IMR-90 (cell line): ENCODE results near the gene MRPL12. TPM values are rescaled to one million over a fixed set of nuclear protein-coding genes. Genes with fewer than 3 reads are reported as not detected.

ENCODE experiments used
- ATAC-seq: fragments of 200-7000 bp; cut with Tn5 transposase; 2 replicates; pipeline ENCODE4 v1.9.1; 2020; ENCODE audit warnings: low read depth, mild to moderate bottlenecking, moderate library complexity
- BruUV-seq: library from RNA; stranded (reverse); fragments of 400-500 nt; replicated peaks from 2 replicates; lab custom pipeline; 2021; lab: Mats Ljungman, UMichigan
- CTCF ChIA-PET: fragments of 300-600 bp; formaldehyde crosslinking; extraction: SDS; loops from one replicate; lab custom pipeline; 2021; ENCODE audit warnings: antibody characterized with exemption; lab: Yijun Ruan, JAX
- POLR2A ChIA-PET: fragments of 300-600 bp; sonication (Branson Sonifier 250); formaldehyde crosslinking; loops from one replicate; lab custom pipeline; 2022; ENCODE audit warnings: antibody characterized with exemption; ENCODE audit not compliant: unreplicated experiment; lab: Charles Lee
- DNase-seq: peaks from one replicate; pipeline ENCODE4 v3.0.0; 2013
- H2AFZ ChIP-seq: replicated peaks from 2 replicates; pipeline ENCODE3; 2013; ENCODE audit warnings: low read length, mild to moderate bottlenecking; ENCODE audit not compliant: poor library complexity
- H2AK5ac ChIP-seq: 2 replicates; pipeline ENCODE4 v1.6.1; 2013; ENCODE audit warnings: low read depth, low read length, inconsistent platforms
- H2AK9ac ChIP-seq: replicated peaks from 2 replicates; pipeline ENCODE3; 2013; ENCODE audit warnings: mild to moderate bottlenecking, low read depth, low read length, moderate library complexity; ENCODE audit not compliant: poor library complexity
- H2BK120ac ChIP-seq: 2 replicates; pipeline ENCODE4 v1.6.1; 2013; ENCODE audit warnings: low read depth, low read length, inconsistent platforms
- H2BK15ac ChIP-seq: 3 replicates; pipeline ENCODE4 v1.6.1; 2013; ENCODE audit warnings: low read depth, low read length, inconsistent platforms
- H2BK20ac ChIP-seq: 2 replicates; pipeline ENCODE4 v1.6.1; 2013; ENCODE audit warnings: low read depth, mild to moderate bottlenecking, inconsistent platforms, low read length, moderate library complexity
- H2BK5ac ChIP-seq: 2 replicates; pipeline ENCODE4 v1.6.1; 2013; ENCODE audit warnings: mild to moderate bottlenecking, low read depth, low read length, inconsistent platforms; ENCODE audit not compliant: poor library complexity, severe bottlenecking
- H3K14ac ChIP-seq: replicated peaks from 2 replicates; pipeline ENCODE4 v1.6.1; 2013; ENCODE audit warnings: low read depth, low read length, inconsistent platforms
- H3K18ac ChIP-seq: 2 replicates; pipeline ENCODE4 v1.6.1; 2013; ENCODE audit warnings: low read depth, low read length, control low read depth
- H3K23ac ChIP-seq: 2 replicates; pipeline ENCODE4 v1.6.1; 2013; ENCODE audit warnings: low read depth, low read length, inconsistent platforms
- H3K27ac ChIP-seq: 2 replicates; pipeline ENCODE4 v1.5.1; 2013; ENCODE audit warnings: mild to moderate bottlenecking, control low read depth, low read length; ENCODE audit not compliant: insufficient read depth
- H3K27me3 ChIP-seq: 2 replicates; pipeline ENCODE4 v1.6.1; 2013; ENCODE audit warnings: low read length; ENCODE audit not compliant: control insufficient read depth, insufficient read depth
- H3K36me3 ChIP-seq: 2 replicates; pipeline ENCODE4 v1.6.1; 2013; ENCODE audit warnings: low read length, mixed read lengths; ENCODE audit not compliant: control insufficient read depth, insufficient read depth
- H3K4ac ChIP-seq: 2 replicates; pipeline ENCODE4 v1.6.1; 2013; ENCODE audit warnings: low read depth, low read length, inconsistent platforms
- H3K4me1 ChIP-seq: 2 replicates; pipeline ENCODE4 v1.6.1; 2013; ENCODE audit warnings: low read length, mixed read lengths; ENCODE audit not compliant: control insufficient read depth, insufficient read depth
- H3K4me2 ChIP-seq: 2 replicates; pipeline ENCODE4 v1.6.1; 2013; ENCODE audit warnings: low read depth, mild to moderate bottlenecking, control low read depth, low read length, moderate library complexity
- H3K4me3 ChIP-seq: 2 replicates; pipeline ENCODE4 v1.5.1; 2013; ENCODE audit warnings: low read depth, mild to moderate bottlenecking, control low read depth, low read length, moderate library complexity; ENCODE audit not compliant: insufficient read depth
- H3K56ac ChIP-seq: 2 replicates; pipeline ENCODE4 v1.6.1; 2013; ENCODE audit warnings: low read length, inconsistent platforms; ENCODE audit not compliant: insufficient read depth; ENCODE audit errors: extremely low read depth
- H3K79me1 ChIP-seq, 2 experiments: 2 replicates each; pipeline ENCODE4 v1.6.1; 2013; ENCODE audit warnings: low read length in 2 of 2, inconsistent platforms in 1 of 2, low read depth in 1 of 2
- H3K9ac ChIP-seq: 2 replicates; pipeline ENCODE4 v1.6.1; 2013; ENCODE audit warnings: low read depth, low read length, control low read depth
- H3K9me1 ChIP-seq: 2 replicates; pipeline ENCODE4 v1.6.1; 2013; ENCODE audit warnings: low read length, inconsistent platforms; ENCODE audit not compliant: insufficient read depth
- H3K9me3 ChIP-seq: 2 replicates; pipeline ENCODE4 v1.6.1; 2013; ENCODE audit warnings: low read length; ENCODE audit not compliant: control insufficient read depth, insufficient read depth
- H4K20me1 ChIP-seq: 2 replicates; pipeline ENCODE4 v1.6.1; 2013; ENCODE audit warnings: low read length, inconsistent platforms; ENCODE audit not compliant: insufficient read depth
- H4K5ac ChIP-seq: 2 replicates; pipeline ENCODE4 v1.6.1; 2013; ENCODE audit warnings: mild to moderate bottlenecking, low read depth, low read length, control low read depth
- H4K8ac ChIP-seq, 2 experiments: 2 replicates each; pipeline ENCODE4 v1.6.1; 2013; ENCODE audit warnings: low read depth in 2 of 2, low read length in 2 of 2, control low read depth in 1 of 2, inconsistent platforms in 1 of 2
- H4K91ac ChIP-seq: 2 replicates; pipeline ENCODE4 v1.6.1; 2013; ENCODE audit warnings: low read depth, low read length, inconsistent platforms; ENCODE audit not compliant: insufficient read depth
- CEBPB ChIP-seq: IDR thresholded peaks from 2 replicates; pipeline ENCODE4 v1.6.1; 2012; ENCODE audit warnings: low read depth, low read length, improper control_type of control experiment
- RCOR1 ChIP-seq: IDR thresholded peaks from 2 replicates; pipeline ENCODE4 v1.6.1; 2012; ENCODE audit warnings: mild to moderate bottlenecking, low read length, improper control_type of control experiment; ENCODE audit not compliant: insufficient replicate concordance
- RFX5 ChIP-seq: IDR thresholded peaks from 2 replicates; pipeline ENCODE4 v1.8.0; 2012; ENCODE audit warnings: low read depth, mild to moderate bottlenecking, low read length, moderate library complexity
- USF2 ChIP-seq: fragments of 150-350 bp; IDR thresholded peaks from 2 replicates; pipeline ENCODE4 v1.6.1; 2017; ENCODE audit warnings: mild to moderate bottlenecking, antibody characterized with exemption, low read length, low read depth
- WGBS, 2 experiments: methylation state at CpG; one replicate each; pipeline versions ENCODE4 v1.1.5 to v1.1.7; 2013; ENCODE audit warnings: missing lambda C conversion rate in 2 of 2; ENCODE audit not compliant: insufficient read length in 1 of 2; ENCODE audit errors: extremely low coverage in 2 of 2; 5-methylcytosine and 5-hydroxymethylcytosine counted together
- dilution Hi-C: fragments of 300-500 bp; cut with HindIII; formaldehyde crosslinking; loops from one replicate; pipeline ENCODE4 v1.14.3; 2018; ENCODE audit warnings: low sequenced_read_pairs; ENCODE audit not compliant: unreplicated experiment
- in situ Hi-C: fragments of 300-500 bp; cut with MboI; formaldehyde crosslinking; loops from 3 replicates; pipeline ENCODE4 v1.14.3; 2019; ENCODE audit warnings: low sequenced_read_pairs, inconsistent platforms, mixed read lengths
- intact Hi-C: fragments of 100-400 bp; cut with micrococcal nuclease; formaldehyde crosslinking; loops from 2 replicates; pipeline ENCODE4 v1.10.0; 2022
- polyA plus RNA-seq, 3 experiments: library from polyadenylated mRNA; depleted of rRNA; stranded (reverse); fragments of >200 nt; gene quantifications; 2 replicates each; pipeline ENCODE4 v1.2.3, GENCODE V29; 2012; ENCODE audit warnings: low replicate concordance in 1 of 3
- total RNA-seq: library from RNA; depleted of rRNA; stranded (reverse); fragments of >200 nt; gene quantifications from 2 replicates; pipeline ENCODE4 v1.2.3, GENCODE V29; 2012
- TF ChIP-seq, protein P1 (sequence below): fragments of 150-350 bp; IDR thresholded peaks from 2 replicates; pipeline ENCODE4 v1.6.1; 2016; ENCODE audit warnings: low read depth, mild to moderate bottlenecking, low read length, moderate library complexity, borderline replicate concordance

MRPL12 gene
- total and polyA plus RNA-seq, 2 of the 4 experiments (the other 2 are of a cell fraction), result 17.2 to 111 TPM

DNA sequence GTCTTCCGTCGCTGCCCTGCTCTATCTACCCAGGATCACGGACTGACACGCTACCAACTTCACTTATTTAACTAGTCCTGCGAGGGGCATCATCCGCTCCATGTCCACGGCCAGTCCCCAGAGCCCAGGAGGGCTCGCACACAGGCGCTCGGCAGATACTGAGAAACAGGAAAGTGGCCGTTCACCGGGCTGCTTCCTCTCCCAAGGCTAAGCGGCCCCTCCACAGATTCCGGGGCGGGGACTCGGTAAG lies 37.1 kb upstream of the MRPL12 start:
- Histone ChIP-seq H3K9me3 (no peaks in the 10 kb centered on the region), H4K5ac (peak overlapping the region; percentile 66), H4K8ac (peak overlapping the region; percentile 96 to 100), H2AK5ac (peak overlapping the region; percentile 98), H2BK20ac (no peak overlapping the region), H2AFZ (peak overlapping the region; percentile 96), H3K4ac (peak overlapping the region; percentile 91), H2BK5ac (peak overlapping the region; percentile 43), H3K23ac (peak overlapping the region; percentile 87), H2BK15ac (no peak overlapping the region), H4K91ac (peak overlapping the region; percentile 89), H3K4me2 (peak overlapping the region; percentile 90), H3K18ac (no peak overlapping the region; the same call in 1 of the 2 replicates), H3K9me1 (peaks cover 17% of the 10 kb centered on the region), H3K36me3 (peaks cover 25% of the 10 kb centered on the region), H3K4me3 (peak overlapping the region; percentile 75), H3K14ac (peak overlapping the region; percentile 91), H4K20me1 (peaks cover 4% of the 10 kb centered on the region; the same call in 1 of the 2 replicates), H3K4me1 (peaks cover 10% of the 10 kb centered on the region), H3K27me3 (no peaks in the 10 kb centered on the region), H2AK9ac (peak overlapping the region; percentile 98), H3K79me1 (peaks cover 29 to 49% of the 10 kb centered on the region in 2 experiments), H3K56ac (peak overlapping the region; percentile 61), H2BK120ac (no peak overlapping the region; the same call in 1 of the 2 replicates), H3K27ac (peak overlapping the region; percentile 79), H3K9ac (peak overlapping the region; percentile 84)
- intact Hi-C loops (loop anchor here (1.0 kb wide), 1 partner anchor 29 kb away; the partner anchor contains the start of genes NPLOC4 and TSPAN10), dilution Hi-C loops (no loop called here), in situ Hi-C loops (no loop called here)
- POLR2A ChIA-PET, result no interaction called here
- BruUV-seq, result no TSS peak
- CTCF ChIA-PET, result no interaction called here
- ATAC-seq (no peak; the same call in 1 of the 2 replicates), DNase-seq (peak; percentile 9)
- WGBS, 2 experiments, result 0% methylated on average over 5 of the region's 16 CpGs; no CpG with 5 or more reads in 1 of the 2 experiments
- no peak for TF ChIP-seq RCOR1
- TF ChIP-seq, protein P1, sequence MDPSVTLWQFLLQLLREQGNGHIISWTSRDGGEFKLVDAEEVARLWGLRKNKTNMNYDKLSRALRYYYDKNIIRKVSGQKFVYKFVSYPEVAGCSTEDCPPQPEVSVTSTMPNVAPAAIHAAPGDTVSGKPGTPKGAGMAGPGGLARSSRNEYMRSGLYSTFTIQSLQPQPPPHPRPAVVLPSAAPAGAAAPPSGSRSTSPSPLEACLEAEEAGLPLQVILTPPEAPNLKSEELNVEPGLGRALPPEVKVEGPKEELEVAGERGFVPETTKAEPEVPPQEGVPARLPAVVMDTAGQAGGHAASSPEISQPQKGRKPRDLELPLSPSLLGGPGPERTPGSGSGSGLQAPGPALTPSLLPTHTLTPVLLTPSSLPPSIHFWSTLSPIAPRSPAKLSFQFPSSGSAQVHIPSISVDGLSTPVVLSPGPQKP, result no peak
- no peak for TF ChIP-seq USF2
- no peak for TF ChIP-seq CEBPB
- TF ChIP-seq RFX5, result no peak
